Activated CD8-positive, alpha-beta memory T cell treated with anti-CD3 and anti-CD28 coated beads, Interleukin-2, amount 50 U/mL, for 24 hours (primary cell): ENCODE data around the gene ACVR1B.

Experiments
- DNase-seq: peaks from one replicate; pipeline ENCODE4 v3.0.0-alpha.2; 2020; ENCODE audit errors: extremely low read depth

ACVR1B gene

DNA sequence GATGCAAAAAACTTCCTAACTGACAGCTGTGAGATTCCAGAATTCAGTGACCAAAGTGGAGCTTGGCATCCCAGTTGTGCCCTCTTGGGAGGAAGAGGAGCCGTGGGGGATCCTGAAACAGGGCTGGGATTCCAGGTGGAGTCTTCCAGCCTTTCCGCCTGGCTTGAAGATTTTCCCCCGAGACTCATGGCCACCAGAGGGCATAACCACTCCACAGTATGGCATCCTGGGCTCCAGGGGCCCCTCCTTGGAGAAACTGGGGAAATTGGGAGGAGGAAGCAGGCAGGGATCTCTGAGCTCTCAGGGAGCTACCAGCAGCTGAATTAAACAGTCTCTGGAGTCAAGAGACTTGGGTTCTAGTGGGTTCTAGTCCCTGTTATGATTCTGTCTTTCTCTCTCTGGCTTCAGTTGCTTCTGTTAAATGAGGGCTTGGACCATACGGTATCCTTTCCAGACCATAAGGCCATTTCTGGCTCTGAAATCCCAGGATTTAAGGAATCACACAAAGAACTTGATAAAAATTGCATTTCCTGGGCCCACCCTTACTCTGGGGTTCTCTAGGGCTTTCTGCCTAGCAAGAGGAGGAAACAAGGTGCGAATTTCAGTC lies 52.6 kb downstream of the ACVR1B start:
- DNase-seq = no peak

GRCh38 chr12:52005218-52005902 lies 53.9 kb downstream of the ACVR1B start:
- no peak for DNase-seq

- no peak for DNase-seq
These were observed 54.6 kb downstream of the ACVR1B start for GRCh38 chr12:52005903-52006703.

DNA sequence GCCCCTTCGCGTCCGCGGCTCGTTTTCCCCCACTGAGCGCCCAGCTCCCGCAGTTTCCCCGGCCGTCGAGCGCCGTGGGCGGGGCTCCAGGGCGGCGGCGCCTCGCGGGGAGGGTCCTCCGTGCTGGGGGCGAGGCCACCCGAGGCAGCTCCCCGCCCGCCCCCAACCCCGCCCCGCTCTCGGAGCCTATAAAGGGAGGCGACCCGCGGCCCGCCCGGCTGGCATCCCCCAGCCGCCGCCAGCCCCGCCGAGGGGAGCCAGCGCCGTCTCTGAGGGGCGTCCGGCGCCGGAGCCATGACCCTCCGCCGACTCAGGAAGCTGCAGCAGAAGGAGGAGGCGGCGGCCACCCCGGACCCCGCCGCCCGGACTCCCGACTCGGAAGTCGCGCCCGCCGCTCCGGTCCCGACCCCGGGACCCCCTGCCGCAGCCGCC lies 55.2 kb downstream of the ACVR1B start, which contains the start of gene TAMALIN:
TSS of gene TAMALIN (plus strand) at position 221 of the 432 bp plus-strand sequence. CDS start at position 295, 74 bp downstream.
- DNase-seq = no peak

DNA sequence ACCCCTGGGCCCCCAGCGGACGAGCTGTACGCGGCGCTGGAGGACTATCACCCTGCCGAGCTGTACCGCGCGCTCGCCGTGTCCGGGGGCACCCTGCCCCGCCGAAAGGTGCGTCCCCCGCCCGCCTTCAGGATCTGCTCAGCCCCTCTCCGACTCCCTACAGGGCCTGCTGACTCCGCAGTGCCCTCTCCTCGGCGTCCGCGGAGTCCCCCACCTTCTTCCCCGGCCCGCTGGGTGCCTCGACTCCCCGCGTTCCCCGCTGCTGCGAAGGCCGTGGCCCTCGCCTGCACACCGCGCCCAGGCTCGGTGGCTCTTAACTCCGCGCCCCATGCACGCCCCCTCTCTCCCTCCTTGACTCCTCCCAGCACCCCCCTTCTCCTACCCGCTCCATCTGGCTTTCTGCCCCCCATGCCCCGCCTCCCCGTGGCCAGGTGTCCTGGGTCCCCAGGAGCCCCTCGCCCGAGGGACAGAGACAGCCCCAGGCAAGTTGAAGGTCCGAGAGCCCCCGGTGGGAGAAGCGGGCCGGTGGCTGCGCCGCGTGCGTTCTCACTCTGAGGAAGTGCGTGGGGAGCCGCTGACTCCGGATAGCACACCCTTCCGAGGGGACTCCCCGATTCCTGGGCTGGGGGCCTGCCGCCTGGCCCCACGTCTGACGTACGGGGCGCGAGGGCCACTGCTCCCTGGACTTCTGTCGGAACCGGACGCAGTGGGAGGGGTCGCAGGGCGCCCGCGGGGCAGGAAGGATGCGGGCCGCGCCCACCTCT lies 55.8 kb downstream of the ACVR1B start:
- no peak for DNase-seq

- DNase-seq = no peak
These were observed 56.5 kb downstream of the ACVR1B start for GRCh38 chr12:52007982-52008510.

- no peak for DNase-seq
These were observed 57.7 kb downstream of the ACVR1B start for GRCh38 chr12:52009081-52009751.

GRCh38 chr12:52010152-52010622 lies 58.7 kb downstream of the ACVR1B start:
- no peak for DNase-seq

DNA sequence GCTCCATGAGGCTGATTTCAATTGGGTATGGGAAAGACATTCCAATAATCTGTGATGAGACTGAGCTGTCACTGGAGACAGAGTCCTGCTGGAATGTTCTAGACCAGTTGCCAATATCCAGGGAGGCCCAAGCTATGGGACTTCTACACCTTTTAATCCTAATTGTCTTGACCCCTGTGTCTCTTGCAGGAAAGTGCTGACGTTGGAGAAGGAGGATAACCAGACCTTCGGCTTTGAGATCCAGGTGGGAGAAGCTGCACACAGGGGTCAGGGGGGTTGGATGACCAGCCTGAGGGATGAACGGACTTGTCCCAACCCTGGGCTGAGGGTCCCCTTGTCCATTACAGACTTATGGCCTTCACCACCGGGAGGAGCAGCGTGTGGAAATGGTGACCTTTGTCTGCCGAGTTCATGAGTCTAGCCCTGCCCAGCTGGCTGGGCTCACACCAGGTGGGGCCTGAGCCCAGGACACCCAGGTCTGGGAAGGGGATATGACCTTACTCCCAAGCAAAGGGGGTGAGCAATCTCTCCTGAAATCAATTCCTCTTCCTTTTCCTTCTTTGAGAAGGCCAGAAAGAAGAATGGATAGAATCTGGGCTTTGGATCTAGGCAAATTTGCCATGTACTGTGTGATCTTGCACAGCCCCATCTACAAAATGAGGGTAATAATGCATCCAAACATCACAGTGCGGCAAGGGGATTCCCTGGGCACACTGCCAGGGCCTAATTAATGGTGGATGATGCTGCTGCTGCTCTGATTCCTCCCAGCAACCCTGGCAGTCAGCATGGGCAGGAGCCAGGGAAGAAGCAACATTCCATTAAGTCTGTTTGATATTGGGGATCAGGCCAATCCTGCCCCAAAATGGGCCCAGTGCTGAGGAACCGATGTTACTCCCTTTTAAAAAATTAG lies 59.4 kb downstream of the ACVR1B start:
- no peak for DNase-seq

GRCh38 chr12:52011602-52012214 lies 60.2 kb downstream of the ACVR1B start:
- no peak for DNase-seq

DNA sequence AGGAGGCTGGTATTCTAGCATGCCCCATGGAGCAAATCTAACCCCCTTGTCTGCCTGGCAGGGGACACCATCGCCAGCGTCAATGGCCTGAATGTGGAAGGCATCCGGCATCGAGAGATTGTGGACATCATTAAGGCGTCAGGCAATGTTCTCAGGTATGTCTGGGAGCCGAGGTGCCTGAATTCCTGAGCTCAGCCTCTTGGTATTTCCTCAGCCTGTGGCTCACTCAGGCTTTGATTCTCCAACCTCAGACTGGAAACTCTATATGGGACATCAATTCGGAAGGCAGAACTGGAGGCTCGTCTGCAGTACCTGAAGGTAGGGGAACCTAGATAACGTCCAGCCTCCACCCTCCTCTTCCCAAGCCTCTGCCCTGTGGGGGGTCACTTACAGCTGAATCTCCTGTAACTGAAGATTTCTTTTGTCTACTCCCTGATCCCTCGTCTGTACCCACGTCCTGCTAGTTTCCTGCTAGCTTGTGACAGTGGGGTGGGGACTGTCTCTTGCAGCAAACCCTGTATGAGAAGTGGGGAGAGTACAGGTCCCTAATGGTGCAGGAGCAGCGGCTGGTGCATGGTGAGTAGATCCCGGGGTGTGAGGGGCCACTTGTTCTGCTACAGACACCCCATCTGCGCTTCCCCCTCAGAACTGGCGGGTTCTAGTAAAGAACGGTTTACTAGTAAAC lies 62.3 kb downstream of the ACVR1B start:
- DNase-seq = no peak

GRCh38 chr12:52014567-52015530 lies 63.4 kb downstream of the ACVR1B start:
- no peak for DNase-seq

GRCh38 chr12:52015532-52016041 lies 64.1 kb downstream of the ACVR1B start:
- no peak for DNase-seq

DNA sequence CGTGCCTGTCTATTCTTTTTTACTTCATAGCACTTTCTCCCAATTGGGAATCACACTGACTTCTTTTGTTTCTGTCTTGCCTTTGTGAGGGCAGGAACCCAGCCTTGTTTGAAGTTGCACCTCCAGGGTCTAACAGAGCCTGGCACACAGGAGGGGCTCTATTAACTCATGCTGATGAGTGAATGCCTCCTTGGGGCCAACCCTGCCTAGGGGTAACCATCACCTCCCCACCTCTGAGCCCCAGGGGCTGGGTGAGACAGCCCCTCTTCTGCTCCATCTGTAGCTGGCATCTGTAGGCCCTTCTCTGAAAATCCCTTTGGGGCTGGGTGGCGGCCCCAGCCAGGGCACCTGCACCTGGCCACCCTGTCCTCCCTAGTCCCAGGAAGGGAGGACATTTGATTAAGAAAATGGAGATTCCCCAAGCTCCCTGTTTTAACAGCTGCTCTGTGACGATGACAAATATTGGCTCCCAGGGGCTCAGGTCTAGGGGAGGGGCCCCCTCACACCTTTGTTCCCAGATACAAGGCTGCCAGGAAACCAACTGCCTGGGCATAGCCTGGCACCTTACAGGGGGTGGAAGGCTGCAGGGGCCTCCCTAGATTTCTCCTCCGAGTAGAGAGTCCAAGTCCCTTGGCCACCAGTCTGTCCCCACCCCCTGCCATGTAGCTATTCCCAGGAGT lies 67.1 kb downstream of the ACVR1B start:
- DNase-seq = no peak

GRCh38 chr12:52019113-52019770 lies 67.7 kb downstream of the ACVR1B start:
- no peak for DNase-seq
